Measurements from ENCODE around the gene IMMP2L.
A peak's percentile ranks its signal among the peaks of the same experiment; 100 is the strongest.
"Not testable (repeated sequence)": the region's sequence is repeated elsewhere in the genome, so short reads cannot be mapped to it uniquely, and the experiment has no call there.

The IMMP2L gene

GRCh38 chr7:111508387-111508786 is 53.9 kb downstream of the IMMP2L start:
- no peak for DNase-seq (ENCODE audit: low spot score)

GRCh38 chr7:111505422-111505821 is 56.9 kb downstream of the IMMP2L start:
- DNase-seq (ENCODE audit: low spot score), result not testable (repeated sequence)

- DNase-seq (ENCODE audit: low spot score), result not testable (repeated sequence)
Measured at GRCh38 chr7:111501799-111502198, 60.5 kb downstream of the IMMP2L start.

GRCh38 chr7:111499027-111499426 is 63.3 kb downstream of the IMMP2L start:
- no peak for DNase-seq (ENCODE audit: low spot score)

DNA sequence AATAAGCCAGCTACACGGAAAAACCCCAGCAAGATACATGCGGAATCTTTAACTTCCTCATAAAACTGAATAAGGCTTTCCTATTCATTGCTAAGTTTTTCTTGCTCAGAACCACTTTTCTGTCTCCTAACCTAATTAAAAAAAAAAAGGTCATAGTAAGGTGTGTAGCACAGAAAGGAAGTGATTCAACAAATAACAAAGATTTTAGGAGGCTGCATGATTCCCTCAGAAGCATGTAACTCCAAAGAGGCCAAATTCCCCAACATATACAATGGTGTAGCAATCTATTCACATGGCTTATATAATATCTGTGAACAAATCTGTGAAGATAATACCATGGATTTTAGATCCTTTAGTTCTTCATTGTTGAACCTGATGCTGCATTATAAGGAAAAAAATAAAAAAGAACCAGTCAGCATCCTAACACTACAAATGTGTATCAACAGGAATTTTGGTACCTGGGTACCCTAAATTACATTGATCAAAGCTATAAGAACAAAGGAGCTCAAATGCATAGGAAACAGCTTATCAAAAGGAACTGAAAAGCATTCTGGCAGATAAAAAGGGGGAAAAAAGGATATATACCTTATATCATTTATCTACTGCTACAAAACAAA is 63.8 kb downstream of the IMMP2L start:
- DNase-seq (ENCODE audit: low spot score), result no peak

DNA sequence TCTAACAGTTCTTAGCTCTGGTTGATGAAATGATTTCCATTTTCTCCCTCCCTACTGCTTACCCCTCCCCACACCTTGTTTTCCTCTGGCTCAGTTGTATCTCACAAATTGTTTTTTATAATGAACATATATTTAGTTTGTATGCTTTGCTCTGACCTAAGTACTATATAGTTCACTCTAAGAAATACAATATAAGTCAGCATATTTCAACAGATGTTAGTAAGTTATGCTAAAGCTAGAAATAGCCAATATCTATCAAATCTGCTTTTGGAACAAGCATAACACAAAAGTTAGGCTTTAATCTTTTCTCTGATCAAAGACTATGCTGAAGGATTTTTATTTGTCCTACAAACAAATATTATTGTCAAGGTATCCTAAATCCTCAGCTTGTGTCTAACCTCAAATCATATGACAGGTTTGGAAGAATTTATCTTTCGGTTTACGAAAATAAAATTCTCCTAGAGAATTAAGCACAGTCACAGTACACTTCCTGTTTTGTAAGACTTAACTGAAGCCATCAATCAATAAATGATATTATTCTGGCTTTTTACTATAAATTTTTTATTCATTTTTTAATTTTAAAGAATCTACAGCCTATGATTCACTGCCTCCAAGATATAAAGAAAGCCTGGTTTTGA is 67.0 kb downstream of the IMMP2L start:
- DNase-seq (ENCODE audit: low spot score), result no peak

DNA sequence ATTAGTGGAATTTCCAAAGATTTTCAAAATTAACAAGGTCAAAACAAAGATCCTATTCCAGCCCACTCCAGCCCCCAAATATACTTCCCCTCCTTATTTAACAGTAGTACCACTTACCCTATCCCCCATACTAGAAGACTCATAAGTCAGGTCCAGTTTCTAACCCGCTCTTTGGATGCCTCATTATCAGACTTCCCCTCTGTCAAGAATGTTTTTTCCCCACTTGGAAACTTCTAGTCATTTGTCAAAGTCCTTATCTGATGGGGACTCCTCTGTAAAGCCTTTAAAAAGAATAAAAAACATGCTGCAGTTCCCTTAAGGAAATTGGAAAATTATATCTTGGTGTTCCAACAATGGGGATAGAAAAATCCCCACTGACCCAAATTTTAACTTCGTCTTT is 70.1 kb downstream of the IMMP2L start:
- DNase-seq (ENCODE audit: low spot score), result no peak

GRCh38 chr7:111486472-111487142 is 75.7 kb downstream of the IMMP2L start:
- peak; percentile 56 for DNase-seq (ENCODE audit: low spot score)

GRCh38 chr7:111485701-111486380 is 76.5 kb downstream of the IMMP2L start:
- DNase-seq (ENCODE audit: low spot score), result no peak

- DNase-seq (ENCODE audit: low spot score), result no peak
Measured at GRCh38 chr7:111483078-111483477, 79.2 kb downstream of the IMMP2L start.

DNA sequence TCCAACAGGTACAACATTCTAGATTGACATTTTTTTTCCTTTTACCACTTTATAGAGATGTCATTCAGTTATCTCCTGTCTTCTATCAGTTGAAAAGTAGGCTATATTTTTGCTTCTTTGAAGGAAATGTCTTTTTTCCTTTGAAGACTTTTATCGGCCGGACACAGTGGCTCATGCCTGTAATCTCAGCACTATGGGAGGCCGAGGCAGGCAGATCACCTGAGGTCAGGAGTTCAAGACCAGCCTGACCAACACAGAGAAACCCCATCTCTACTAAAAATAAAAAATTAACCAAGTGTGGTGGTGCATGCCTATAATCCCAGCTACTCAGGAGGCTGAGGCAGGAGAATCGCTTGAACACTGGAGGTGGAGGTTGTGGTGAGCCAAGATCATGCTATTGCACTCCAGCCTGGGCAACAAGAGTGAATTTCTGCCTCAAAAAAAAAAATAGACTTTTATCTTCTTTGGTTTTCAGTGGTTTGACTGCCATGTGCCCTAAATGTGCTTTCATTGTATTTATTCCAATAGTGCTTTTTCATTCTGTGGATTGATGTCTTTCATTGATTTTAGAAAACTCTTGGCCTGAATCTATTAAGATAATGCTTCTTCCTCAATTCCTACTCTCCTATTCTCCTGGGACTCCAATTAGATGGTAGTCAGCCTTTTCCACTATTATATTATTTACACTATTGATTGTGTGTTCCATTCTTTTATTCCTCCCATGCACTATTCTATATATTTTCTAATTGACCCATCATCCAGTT is 84.6 kb downstream of the IMMP2L start:
- no peak for DNase-seq (ENCODE audit: low spot score)

GRCh38 chr7:111476586-111477293 is 85.6 kb downstream of the IMMP2L start:
- no peak for DNase-seq (ENCODE audit: low spot score)

DNA sequence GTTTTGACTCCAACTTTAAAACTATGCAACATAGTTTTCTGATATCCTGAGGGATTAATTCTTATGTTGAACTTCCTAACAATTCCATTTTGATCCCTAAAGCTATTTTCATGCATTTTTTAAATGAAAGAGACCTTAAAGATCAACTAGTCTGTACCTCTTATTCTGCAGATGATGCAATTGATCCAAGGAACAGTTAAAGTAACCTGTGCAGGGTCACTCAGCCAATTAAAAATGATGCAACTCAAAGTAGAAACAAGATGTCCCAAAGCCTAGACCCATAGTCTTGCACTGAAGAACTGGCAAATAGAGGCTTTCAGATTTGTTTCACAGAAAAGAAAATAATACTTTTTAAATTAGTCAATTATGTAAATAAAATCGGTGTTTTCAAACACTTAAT is 86.3 kb downstream of the IMMP2L start:
- peak; percentile 5 for DNase-seq (ENCODE audit: low spot score)

- no peak for DNase-seq (ENCODE audit: low spot score)
Measured at GRCh38 chr7:111475419-111475748, 86.9 kb downstream of the IMMP2L start.

- peak; percentile 58 for DNase-seq (ENCODE audit: low spot score)
Measured at GRCh38 chr7:111474723-111475418, 87.4 kb downstream of the IMMP2L start.

DNA sequence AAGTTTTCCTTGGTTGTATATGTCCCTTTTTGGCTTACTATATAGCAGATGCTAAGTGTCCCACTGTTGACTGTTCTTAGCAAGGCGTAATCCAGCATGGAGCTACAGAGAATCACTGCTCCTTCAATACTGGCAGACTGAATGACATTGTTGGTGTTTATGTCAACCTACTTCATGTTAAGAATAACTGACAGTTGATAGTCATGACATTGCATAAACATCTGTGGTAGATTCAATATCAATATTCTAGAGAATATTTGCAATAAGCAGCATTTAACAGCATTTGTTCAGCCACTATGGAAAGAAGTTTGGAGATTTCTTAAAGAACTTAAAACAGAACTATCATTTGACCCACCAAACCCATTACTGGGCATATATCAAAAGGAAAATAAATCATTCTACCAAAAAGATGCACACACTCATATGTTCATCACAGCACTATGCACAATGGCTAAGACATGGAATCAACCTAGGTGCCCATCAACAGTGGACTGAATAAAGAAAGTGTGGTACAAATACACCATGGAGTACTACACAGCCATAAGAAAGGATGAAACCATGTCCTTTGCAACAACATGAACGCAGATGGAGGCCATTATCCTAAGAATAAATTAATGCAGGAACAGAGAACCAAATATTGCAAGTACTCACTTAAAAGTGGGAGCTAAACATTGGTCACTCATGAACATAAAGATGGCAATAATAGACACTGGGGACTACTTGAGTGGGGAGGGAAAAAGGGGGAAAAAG is 88.7 kb downstream of the IMMP2L start:
- DNase-seq (ENCODE audit: low spot score), result no peak

DNA sequence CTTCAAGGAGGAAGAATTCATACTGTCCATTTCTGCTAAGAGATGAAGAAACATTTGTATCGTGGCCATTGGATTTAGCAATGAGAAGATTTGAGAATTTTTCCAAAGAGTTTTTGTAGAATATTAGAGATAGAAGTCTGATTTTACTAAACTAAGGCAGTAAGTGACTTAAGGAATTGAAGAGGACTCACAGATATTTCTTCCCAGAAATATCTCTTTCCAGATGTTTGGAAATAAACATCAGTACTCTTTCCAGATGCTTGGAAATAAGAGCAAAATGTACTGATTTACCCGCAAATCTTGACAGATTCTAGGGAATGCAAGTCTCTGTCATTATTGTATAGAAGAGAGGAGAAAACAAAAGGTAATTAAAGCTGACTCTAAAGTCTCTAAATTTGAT is 91.3 kb downstream of the IMMP2L start:
- DNase-seq (ENCODE audit: low spot score), result no peak

DNA sequence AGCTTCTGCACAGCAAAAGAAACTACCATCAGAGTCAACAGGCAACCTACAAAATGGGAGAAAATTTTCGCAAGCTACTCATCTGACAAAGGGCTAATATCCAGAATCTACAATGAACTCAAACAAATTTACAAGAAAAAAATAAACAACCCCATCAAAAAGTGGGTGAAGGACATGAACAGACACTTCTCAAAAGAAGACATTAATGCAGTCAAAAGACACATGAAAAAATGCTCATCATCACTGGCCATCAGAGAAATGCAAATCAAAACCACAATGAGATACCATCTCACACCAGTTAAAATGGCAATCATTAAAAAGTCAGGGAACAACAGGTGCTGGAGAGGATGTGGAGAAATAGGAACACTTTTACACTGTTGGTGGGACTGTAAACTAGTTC is 92.4 kb downstream of the IMMP2L start:
- not testable (repeated sequence) for DNase-seq (ENCODE audit: low spot score)

- DNase-seq (ENCODE audit: low spot score), result not testable (repeated sequence)
Measured at GRCh38 chr7:111465774-111466173, 96.5 kb downstream of the IMMP2L start.

GRCh38 chr7:111460695-111461094 is 101.6 kb downstream of the IMMP2L start:
- no peak for DNase-seq (ENCODE audit: low spot score)

Data from hematopoietic multipotent progenitor cell treated with erythropoietin and hydrocortisone succinate and interleukin-3 and kit ligand, for 15 days (in vitro differentiated cells).